HepG2 (cell line): ENCODE measurements around the gene CFAP54. TPM values are rescaled to one million over a fixed set of nuclear protein-coding genes. Genes with fewer than 3 reads are reported as not detected.

ENCODE experiments used
- AGO1 ChIP-seq: fragments of 200-400 bp; formaldehyde crosslinking; IDR thresholded peaks from 2 replicates; pipeline ENCODE4 v1.6.1; 2017; ENCODE audit warnings: mild to moderate bottlenecking, low read depth, low read length, moderate library complexity; ENCODE audit not compliant: poor library complexity, severe bottlenecking
- ETV5 ChIP-seq: IDR thresholded peaks from 2 replicates; pipeline ENCODE4 v1.6.1; 2018; ENCODE audit warnings: missing biosample characterization, missing genetic modification reagents, inconsistent platforms, borderline replicate concordance
- FLYWCH1 ChIP-seq: sonication (generic); formaldehyde crosslinking; IDR thresholded peaks from 2 replicates; pipeline ENCODE4 v1.8.1; 2023; ENCODE audit warnings: mild to moderate bottlenecking, missing genetic modification reagents
- FOSL2 ChIP-seq: sonication (generic); formaldehyde crosslinking; IDR thresholded peaks from 2 replicates; pipeline ENCODE4 v1.4.0; 2020; ENCODE audit warnings: missing genetic modification reagents
- FOXA1 ChIP-seq, 2 experiments: fragments of 450-650 bp in 1 of 2; sonication (generic) in 1 of 2; formaldehyde crosslinking in 1 of 2; IDR thresholded peaks; 2 replicates each; pipeline versions ENCODE4 v1.4.0 to v1.6.1; 2016 to 2020; ENCODE audit warnings: missing genetic modification reagents in 1 of 2
- FOXP1 ChIP-seq, 2 experiments: fragments of 450-650 bp in 1 of 2; IDR thresholded peaks; 2 replicates each; pipeline ENCODE4 v1.6.1; 2017 to 2018; ENCODE audit warnings: antibody characterized with exemption in 1 of 2
- ISL2 ChIP-seq: sonication (generic); formaldehyde crosslinking; IDR thresholded peaks from 2 replicates; pipeline ENCODE4 v1.5.0; 2020; ENCODE audit warnings: missing genetic modification reagents
- ISX ChIP-seq: sonication (generic); formaldehyde crosslinking; conservative IDR thresholded peaks from 2 replicates; pipeline ENCODE4 v1.5.0; 2020; ENCODE audit warnings: missing genetic modification reagents
- MEF2D ChIP-seq: sonication (generic); formaldehyde crosslinking; IDR thresholded peaks from 2 replicates; pipeline ENCODE4 v1.5.1; 2020; ENCODE audit warnings: mild to moderate bottlenecking, missing genetic modification reagents
- NPAS2 ChIP-seq: sonication (generic); formaldehyde crosslinking; IDR thresholded peaks from 2 replicates; pipeline ENCODE4 v1.8.0; 2022; ENCODE audit warnings: mild to moderate bottlenecking, missing genetic modification reagents, borderline replicate concordance
- TARDBP ChIP-seq: sonication (generic); formaldehyde crosslinking; IDR thresholded peaks from 2 replicates; pipeline ENCODE4 v1.8.0; 2022; ENCODE audit warnings: mild to moderate bottlenecking, missing genetic modification reagents
- ZFP41 ChIP-seq: sonication (generic); formaldehyde crosslinking; IDR thresholded peaks from 2 replicates; pipeline ENCODE4 v1.4.0; 2020; ENCODE audit warnings: mild to moderate bottlenecking, missing genetic modification reagents, borderline replicate concordance
- ZNF329 ChIP-seq: sonication (generic); formaldehyde crosslinking; IDR thresholded peaks from 2 replicates; pipeline ENCODE4 v1.9.0; 2021; ENCODE audit warnings: low read depth, mild to moderate bottlenecking, missing genetic modification reagents
- ZNF557 ChIP-seq: sonication (generic); formaldehyde crosslinking; IDR thresholded peaks from 2 replicates; pipeline ENCODE4 v1.4.0; 2020; ENCODE audit warnings: missing genetic modification reagents
- ZNF570 ChIP-seq: sonication (generic); formaldehyde crosslinking; IDR thresholded peaks from 2 replicates; pipeline ENCODE4 v1.4.0; 2020; ENCODE audit warnings: mild to moderate bottlenecking, missing genetic modification reagents, borderline replicate concordance
- ZNF598 ChIP-seq: sonication (generic); formaldehyde crosslinking; IDR thresholded peaks from 2 replicates; pipeline ENCODE4 v1.5.1; 2020; ENCODE audit warnings: mild to moderate bottlenecking, missing genetic modification reagents, borderline replicate concordance
- ZNF746 ChIP-seq: sonication (generic); formaldehyde crosslinking; IDR thresholded peaks from 2 replicates; pipeline ENCODE4 v1.8.0; 2022; ENCODE audit warnings: mild to moderate bottlenecking, missing genetic modification reagents
- polyA plus RNA-seq, 8 experiments: library from polyadenylated mRNA; depleted of rRNA in 3 of 8; stranded (reverse) in 7 of 8; unstranded in 1 of 8; fragments of >200 nt; fragmentation: Illumina TruSeq in 4 of 8; extraction: Trizol in 4 of 8; gene quantifications; 2 replicates each; pipeline versions ENCODE4 v1.2.1 to v1.2.3, GENCODE V29; 2011 to 2016; ENCODE audit warnings: low read depth in 4 of 8, missing spikeins in 1 of 8, mixed read lengths in 1 of 8; ENCODE audit not compliant: insufficient read depth in 1 of 8
- total RNA-seq, 5 experiments: library from RNA; depleted of rRNA; stranded (reverse); fragments of >200 nt; fragmentation: Illumina TruSeq; extraction: Trizol; gene quantifications; 2 replicates each; pipeline ENCODE4 v1.2.3, GENCODE V29; 2016; ENCODE audit warnings: low read depth in 1 of 5
- TF ChIP-seq, protein P1 (sequence below): sonication (generic); formaldehyde crosslinking; IDR thresholded peaks from 2 replicates; pipeline ENCODE4 v1.8.0; 2023; ENCODE audit warnings: mild to moderate bottlenecking, missing genetic modification reagents
- TF ChIP-seq, protein P2 (sequence below): sonication (generic); formaldehyde crosslinking; IDR thresholded peaks from 2 replicates; pipeline ENCODE4 v1.5.1; 2020; ENCODE audit warnings: missing genetic modification reagents, mild to moderate bottlenecking, borderline replicate concordance
- TF ChIP-seq, protein P3 (sequence below): sonication (generic); formaldehyde crosslinking; IDR thresholded peaks from 2 replicates; pipeline ENCODE4 v1.5.1; 2020; ENCODE audit warnings: mild to moderate bottlenecking, missing genetic modification reagents

Gene CFAP54
- total and polyA plus RNA-seq, 2 of the 13 experiments (the other 11 are each of a cell fraction or from before 2014, with no cell fraction given): not detected

DNA sequence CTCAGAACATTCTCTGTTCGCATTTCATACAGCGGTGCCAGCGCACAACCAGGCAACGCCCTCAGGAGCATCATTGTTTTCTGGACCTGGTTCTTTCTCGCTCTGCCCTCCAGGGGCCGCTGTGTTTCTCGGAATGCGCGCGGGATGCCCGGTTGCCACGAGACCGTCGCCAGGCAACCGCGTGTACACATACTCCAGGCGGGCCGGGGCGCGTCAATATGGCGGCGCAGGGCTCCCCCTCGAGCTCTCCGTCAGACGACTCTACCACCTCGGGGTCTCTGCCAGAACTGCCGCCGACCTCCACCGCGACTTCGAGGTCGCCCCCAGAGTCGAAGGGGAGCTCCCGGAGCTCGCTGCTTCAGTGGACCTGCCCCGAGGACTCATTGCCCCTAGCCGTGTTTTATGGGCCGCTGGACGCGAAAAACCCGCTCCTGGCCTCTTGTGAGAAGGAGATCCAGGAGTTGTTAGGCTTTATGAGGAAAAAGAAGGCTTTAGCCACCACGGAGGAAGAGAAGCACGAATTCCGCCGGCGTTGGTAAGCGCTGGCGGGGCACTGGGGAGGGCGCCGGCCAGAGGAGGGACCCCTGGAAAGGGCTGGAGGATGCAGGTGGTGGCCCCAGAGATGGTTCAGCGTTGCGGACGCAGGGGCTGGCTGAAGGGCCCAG is at the start of gene CFAP54 (continued):
- TF ChIP-seq ZNF746 (CRISPR knock-in tag) (no peak), ISL2 (CRISPR knock-in tag) (0 out of 2 replicates have a peak, but pooled peaks have one; percentile 22), ZNF570 (CRISPR knock-in tag) (no peak), FLYWCH1 (no peak), ISX (no peak), FOSL2 (CRISPR knock-in tag) (no peak; the same call in 1 of the 2 replicates), AGO1 (no peak), FOXA1 (IDR thresholded peaks at IDR 0.05) (no peak), FOXA1 (CRISPR knock-in tag; IDR thresholded peaks at IDR 0.05) (peak; percentile 90), ZNF329 (no peak), ETV5 (CRISPR knock-in tag) (0 out of 2 replicates have a peak, but pooled peaks have one; percentile 29), MEF2D (CRISPR knock-in tag) (peak; percentile 45; the same call in 1 of the 2 replicates), NPAS2 (CRISPR knock-in tag) (no peak), TARDBP (CRISPR knock-in tag) (peak; percentile 38; the same call in 1 of the 2 replicates), FOXP1 (IDR thresholded peaks at IDR 0.05) (no peak), FOXP1 (CRISPR knock-in tag; IDR thresholded peaks at IDR 0.05) (no peak), ZFP41 (CRISPR knock-in tag) (no peak), ZNF557 (no peak), ZNF598 (CRISPR knock-in tag) (0 out of 2 replicates have a peak, but pooled peaks have one; percentile 66)
- TF ChIP-seq, protein P1, sequence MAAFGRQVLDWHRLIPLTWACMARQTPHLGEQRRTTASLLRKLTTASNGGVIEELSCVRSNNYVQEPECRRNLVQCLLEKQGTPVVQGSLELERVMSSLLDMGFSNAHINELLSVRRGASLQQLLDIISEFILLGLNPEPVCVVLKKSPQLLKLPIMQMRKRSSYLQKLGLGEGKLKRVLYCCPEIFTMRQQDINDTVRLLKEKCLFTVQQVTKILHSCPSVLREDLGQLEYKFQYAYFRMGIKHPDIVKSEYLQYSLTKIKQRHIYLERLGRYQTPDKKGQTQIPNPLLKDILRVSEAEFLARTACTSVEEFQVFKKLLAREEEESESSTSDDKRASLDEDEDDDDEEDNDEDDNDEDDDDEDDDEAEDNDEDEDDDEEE (CRISPR knock-in tag): no peak
- TF ChIP-seq, protein P2, sequence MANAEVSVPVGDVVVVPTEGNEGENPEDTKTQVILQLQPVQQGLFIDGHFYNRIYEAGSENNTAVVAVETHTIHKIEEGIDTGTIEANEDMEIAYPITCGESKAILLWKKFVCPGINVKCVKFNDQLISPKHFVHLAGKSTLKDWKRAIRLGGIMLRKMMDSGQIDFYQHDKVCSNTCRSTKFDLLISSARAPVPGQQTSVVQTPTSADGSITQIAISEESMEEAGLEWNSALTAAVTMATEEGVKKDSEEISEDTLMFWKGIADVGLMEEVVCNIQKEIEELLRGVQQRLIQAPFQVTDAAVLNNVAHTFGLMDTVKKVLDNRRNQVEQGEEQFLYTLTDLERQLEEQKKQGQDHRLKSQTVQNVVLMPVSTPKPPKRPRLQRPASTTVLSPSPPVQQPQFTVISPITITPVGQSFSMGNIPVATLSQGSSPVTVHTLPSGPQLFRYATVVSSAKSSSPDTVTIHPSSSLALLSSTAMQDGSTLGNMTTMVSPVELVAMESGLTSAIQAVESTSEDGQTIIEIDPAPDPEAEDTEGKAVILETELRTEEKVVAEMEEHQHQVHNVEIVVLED (CRISPR knock-in tag): no peak
- TF ChIP-seq, protein P3, sequence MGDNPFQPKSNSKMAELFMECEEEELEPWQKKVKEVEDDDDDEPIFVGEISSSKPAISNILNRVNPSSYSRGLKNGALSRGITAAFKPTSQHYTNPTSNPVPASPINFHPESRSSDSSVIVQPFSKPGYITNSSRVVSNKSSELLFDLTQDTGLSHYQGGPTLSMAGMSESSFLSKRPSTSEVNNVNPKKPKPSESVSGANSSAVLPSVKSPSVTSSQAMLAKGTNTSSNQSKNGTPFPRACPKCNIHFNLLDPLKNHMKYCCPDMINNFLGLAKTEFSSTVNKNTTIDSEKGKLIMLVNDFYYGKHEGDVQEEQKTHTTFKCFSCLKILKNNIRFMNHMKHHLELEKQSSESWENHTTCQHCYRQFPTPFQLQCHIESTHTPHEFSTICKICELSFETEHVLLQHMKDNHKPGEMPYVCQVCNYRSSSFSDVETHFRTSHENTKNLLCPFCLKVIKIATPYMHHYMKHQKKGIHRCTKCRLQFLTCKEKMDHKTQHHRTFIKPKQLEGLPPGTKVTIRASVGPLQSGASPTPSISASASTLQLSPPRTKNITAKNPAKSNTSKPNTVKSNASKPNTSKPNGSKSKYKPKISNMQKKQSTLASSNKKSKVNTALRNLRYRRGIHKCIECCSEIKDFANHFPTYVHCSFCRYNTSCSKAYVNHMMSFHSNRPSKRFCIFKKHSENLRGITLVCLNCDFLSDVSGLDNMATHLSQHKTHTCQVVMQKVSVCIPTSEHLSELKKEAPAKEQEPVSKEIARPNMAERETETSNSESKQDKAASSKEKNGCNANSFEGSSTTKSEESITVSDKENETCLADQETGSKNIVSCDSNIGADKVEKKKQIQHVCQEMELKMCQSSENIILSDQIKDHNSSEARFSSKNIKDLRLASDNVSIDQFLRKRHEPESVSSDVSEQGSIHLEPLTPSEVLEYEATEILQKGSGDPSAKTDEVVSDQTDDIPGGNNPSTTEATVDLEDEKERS (CRISPR knock-in tag): no peak
